HCT116 (cell line): ENCODE results near the gene ADORA3. TPM values are rescaled to one million over a fixed set of nuclear protein-coding genes. Genes with fewer than 3 reads are reported as not detected.

Source experiments
- ATAC-seq: fragments of 200-7000 bp; cut with Tn5 transposase; 2 replicates; pipeline ENCODE4 v1.9.1; 2020; ENCODE audit warnings: mild to moderate bottlenecking, moderate library complexity
- BruUV-seq: library from RNA; stranded (reverse); fragments of 400-500 nt; replicated peaks from 2 replicates; lab custom pipeline; 2021; lab: Mats Ljungman, UMichigan
- CTCF ChIA-PET: fragments of 300-600 bp; sonication (Branson Sonifier 250); formaldehyde crosslinking; loops from one replicate; lab custom pipeline; 2021; ENCODE audit warnings: antibody characterized with exemption; lab: Charles Lee
- POLR2A ChIA-PET: fragments of 300-600, 350-600 bp; sonication (Branson Sonifier 250); formaldehyde crosslinking; loops from one replicate; lab custom pipeline; 2021; ENCODE audit warnings: antibody characterized with exemption; lab: Charles Lee
- RAD21 ChIA-PET, 2 experiments: fragments of 300-600 bp; sonication (Branson Sonifier 250); formaldehyde crosslinking; loops; one replicate each; lab custom pipeline; 2023; ENCODE audit warnings: low total read pairs in 2 of 2; ENCODE audit not compliant: uncharacterized antibody in 2 of 2, unreplicated experiment in 2 of 2, low non-redundant PET in 1 of 2; lab: Charles Lee
- DNase-seq: peaks from one replicate; pipeline ENCODE4 v3.0.0-alpha.2; 2010; ENCODE audit warnings: low read depth, low spot score
- H2AFZ ChIP-seq: fragments of 200-600 bp; shearing (Covaris generic), sonication (generic); 2 replicates; pipeline ENCODE4 v1.6.1; 2017; ENCODE audit warnings: low read depth, mixed run types, mixed read lengths, antibody characterized with exemption, low read length; ENCODE audit not compliant: poor library complexity, severe bottlenecking
- H3K27ac ChIP-seq: 2 replicates; pipeline ENCODE4 v1.5.1; 2012; ENCODE audit warnings: low read depth, low read length
- H3K27me3 ChIP-seq: fragments of 200-600 bp; sonication (generic); 2 replicates; pipeline ENCODE4 v1.6.1; 2016; ENCODE audit warnings: mixed run types, low read length, mixed read lengths; ENCODE audit not compliant: insufficient read depth
- H3K36me3 ChIP-seq, 2 experiments: fragments of 200-500 bp in 1 of 2; fragments of 200-600 bp in 1 of 2; sonication (Bioruptor generic) in 1 of 2; sonication (generic) in 1 of 2; 2 replicates each; pipeline versions ENCODE4 v1.5.1 to v1.6.1; 2014 to 2016; ENCODE audit warnings: low read length in 2 of 2, inconsistent platforms in 1 of 2, mixed read lengths in 1 of 2, mixed run types in 1 of 2; ENCODE audit not compliant: insufficient read depth in 2 of 2, control insufficient read depth in 1 of 2
- H3K4me1 ChIP-seq, 2 experiments: fragments of 200-600 bp in 1 of 2; sonication (generic) in 1 of 2; 2 replicates each; pipeline versions ENCODE4 v1.5.1 to v1.6.1; 2012 to 2017; ENCODE audit warnings: low read length in 2 of 2, inconsistent platforms in 1 of 2, mild to moderate bottlenecking in 1 of 2, mixed read lengths in 1 of 2, mixed run types in 1 of 2, moderate library complexity in 1 of 2; ENCODE audit not compliant: insufficient read depth in 2 of 2, control insufficient read depth in 1 of 2
- H3K4me2 ChIP-seq: fragments of 200-600 bp; sonication (generic); 2 replicates; pipeline ENCODE4 v1.6.1; 2017; ENCODE audit warnings: mixed run types, low read length, mixed read lengths
- H3K4me3 ChIP-seq, 2 experiments: fragments of 200-600 bp in 1 of 2; sonication (generic) in 1 of 2; replicated peaks in 1 of 2; 2 replicates each; pipeline ENCODE4 v1.5.1; 2011 to 2016; ENCODE audit warnings: low read length in 2 of 2, control low read depth in 1 of 2, low read depth in 1 of 2, mild to moderate bottlenecking in 1 of 2, mixed read lengths in 1 of 2, mixed run types in 1 of 2
- H3K79me2 ChIP-seq: fragments of 200-600 bp; sonication (generic); 2 replicates; pipeline ENCODE4 v1.6.1; 2017; ENCODE audit warnings: mild to moderate bottlenecking, mixed run types, low read length, moderate library complexity, mixed read lengths; ENCODE audit not compliant: insufficient read depth
- H3K9ac ChIP-seq: fragments of 200-600 bp; sonication (generic); 2 replicates; pipeline ENCODE4 v1.6.1; 2016; ENCODE audit warnings: low read length, mixed read lengths
- H3K9me2 ChIP-seq: fragments of 200-600 bp; sonication (generic), shearing (Covaris generic); 2 replicates; pipeline ENCODE4 v1.6.1; 2017; ENCODE audit warnings: mixed run types, mild to moderate bottlenecking, moderate library complexity; ENCODE audit not compliant: insufficient read depth
- H3K9me3 ChIP-seq, 2 experiments: fragments of 200-500 bp in 1 of 2; fragments of 200-600 bp in 1 of 2; sonication (Bioruptor generic) in 1 of 2; sonication (generic) in 1 of 2; 2 replicates each; pipeline ENCODE4 v1.6.1; 2014 to 2017; ENCODE audit warnings: low read length in 2 of 2, mixed read lengths in 2 of 2, inconsistent platforms in 1 of 2, low read depth in 1 of 2, mild to moderate bottlenecking in 1 of 2, mixed run types in 1 of 2, moderate library complexity in 1 of 2; ENCODE audit not compliant: control insufficient read depth in 1 of 2, insufficient read depth in 1 of 2
- H4K20me1 ChIP-seq: fragments of 200-600 bp; sonication (generic), shearing (Covaris generic); 2 replicates; pipeline ENCODE4 v1.6.1; 2017; ENCODE audit warnings: mixed run types, mild to moderate bottlenecking, moderate library complexity; ENCODE audit not compliant: insufficient read depth
- CBX3 ChIP-seq: IDR thresholded peaks from 2 replicates; pipeline ENCODE4 v1.6.1; 2012; ENCODE audit warnings: low read depth
- CEBPB ChIP-seq: IDR thresholded peaks from 2 replicates; pipeline ENCODE4 v1.6.1; 2012; ENCODE audit warnings: low read depth
- EGR1 ChIP-seq: IDR thresholded peaks from 2 replicates; pipeline ENCODE4 v1.6.1; 2012; ENCODE audit warnings: low read depth
- EZH2 ChIP-seq: fragments of 200-600 bp; sonication (generic); IDR thresholded peaks from 2 replicates; pipeline ENCODE4 v1.6.1; 2017; ENCODE audit warnings: antibody characterized with exemption, mixed run types
- FOSL1 ChIP-seq: IDR thresholded peaks from 2 replicates; pipeline ENCODE4 v1.6.1; 2012; ENCODE audit warnings: low read depth
- JUND ChIP-seq: IDR thresholded peaks from 2 replicates; pipeline ENCODE4 v1.6.1; 2012
- POLR2A ChIP-seq: IDR thresholded peaks from 2 replicates; pipeline ENCODE4 v1.7.0; 2011; ENCODE audit warnings: borderline replicate concordance; ENCODE audit not compliant: insufficient read depth, insufficient read length; ENCODE audit errors: extremely low read depth
- SP1 ChIP-seq: IDR thresholded peaks from 2 replicates; pipeline ENCODE4 v1.6.1; 2012; ENCODE audit warnings: low read depth
- TCF7L2 ChIP-seq: IDR thresholded peaks from 2 replicates; pipeline ENCODE4 v1.7.0; 2011; ENCODE audit warnings: borderline replicate concordance, inconsistent platforms; ENCODE audit not compliant: insufficient read depth, insufficient read length; ENCODE audit errors: extremely low read depth
- YY1 ChIP-seq: IDR thresholded peaks from 2 replicates; pipeline ENCODE4 v1.6.1; 2011; ENCODE audit warnings: low read length, low read depth, moderate library complexity, mild to moderate bottlenecking; ENCODE audit not compliant: insufficient replicate concordance; ENCODE audit errors: extremely low read depth
- ZFX ChIP-seq: fragments of 450-650 bp; IDR thresholded peaks from 2 replicates; pipeline ENCODE4 v1.6.1; 2017
- intact Hi-C: fragments of 100-400 bp; cut with micrococcal nuclease; formaldehyde crosslinking; loops from 2 replicates; pipeline ENCODE4 v1.10.0; 2022
- total RNA-seq: library from RNA; stranded (reverse); gene quantifications from one replicate; pipeline ENCODE4 v1.2.1, GENCODE V29; 2021; ENCODE audit not compliant: unreplicated experiment
- TF ChIP-seq, protein P1 (sequence below): IDR thresholded peaks from 2 replicates; pipeline ENCODE4 v1.6.1; 2012
- TF ChIP-seq, protein P2 (sequence below), 3 experiments: fragments of 200-600 bp in 1 of 3; sonication (generic) in 1 of 3; IDR thresholded peaks in 2 of 3; conservative IDR thresholded peaks in 1 of 3; 2 replicates each; pipeline ENCODE4 v1.5.1; 2012 to 2017; ENCODE audit warnings: low read depth in 2 of 3, low read length in 2 of 3, antibody characterized with exemption in 1 of 3, borderline replicate concordance in 1 of 3, control low read depth in 1 of 3, mild to moderate bottlenecking in 1 of 3, mixed read lengths in 1 of 3, mixed run types in 1 of 3, moderate library complexity in 1 of 3; ENCODE audit not compliant: insufficient read depth in 1 of 3
- TF ChIP-seq, protein P3 (sequence below): IDR thresholded peaks from 2 replicates; pipeline ENCODE4 v1.6.1; 2011; ENCODE audit warnings: mild to moderate bottlenecking, low read length, moderate library complexity; ENCODE audit not compliant: insufficient replicate concordance; ENCODE audit errors: extremely low read depth
- TF ChIP-seq, protein P4 (sequence below): IDR thresholded peaks from 2 replicates; pipeline ENCODE4 v1.6.1; 2012; ENCODE audit warnings: low read depth

ADORA3 gene
- total RNA-seq, 1 experiment from 2014 or later: not detected

DNA sequence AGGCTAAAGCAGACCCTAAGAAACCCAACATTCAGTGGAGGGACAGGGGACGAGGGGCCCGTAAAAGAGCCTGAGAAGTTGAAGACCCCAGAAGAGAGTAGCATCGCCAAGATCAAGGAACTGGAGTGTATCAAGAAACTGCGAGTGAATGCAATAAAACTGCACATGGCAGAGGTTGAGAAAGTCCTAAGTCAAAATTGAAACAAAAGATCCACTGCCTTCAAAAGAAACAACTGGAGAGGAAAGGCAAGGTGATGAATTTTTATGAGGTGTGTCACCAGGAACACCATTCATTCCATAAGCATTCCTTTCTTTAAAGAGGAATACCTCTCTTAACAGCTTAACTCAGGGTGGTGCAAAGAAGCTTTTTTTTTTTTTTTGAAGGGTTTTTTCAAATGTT lies 38.3 kb upstream of the ADORA3 start:
- Histone ChIP-seq H2AFZ (peak overlapping the region; percentile 65), H3K4me3 (no peak overlapping the region), H3K4me2 (peak overlapping the region; percentile 48), H4K20me1 (no peaks in the 10 kb centered on the region), H3K27ac (no peak overlapping the region), H3K79me2 (no peaks in the 10 kb centered on the region), H3K27me3 (no peaks in the 10 kb centered on the region), H3K9ac (no peak overlapping the region), H3K36me3 (no peaks in the 10 kb centered on the region), H3K4me1 (peaks cover 0 to 19% of the 10 kb centered on the region in 2 experiments; a peak in 2 of 4 replicates), H3K9me2 (no peaks in the 10 kb centered on the region), H3K9me3 (no peaks in the 10 kb centered on the region)
- POLR2A ChIA-PET: no interaction called here
- RAD21 ChIA-PET: interaction anchor here in 1 of 2 experiments (0.6 kb wide), 1 partner anchor 78 kb away, joined by 4 read pairs; no protein-coding TSS in a partner anchor
- no peak for DNase-seq
- intact Hi-C loops: no loop called here
- TF ChIP-seq TCF7L2 (no peak), EGR1 (no peak), ZFX (no peak), YY1 (no peak), FOSL1 (no peak), POLR2A (no peak), SP1 (no peak), JUND (no peak), CEBPB (no peak), CBX3 (no peak), EZH2 (no peak)
- TF ChIP-seq, protein P1, sequence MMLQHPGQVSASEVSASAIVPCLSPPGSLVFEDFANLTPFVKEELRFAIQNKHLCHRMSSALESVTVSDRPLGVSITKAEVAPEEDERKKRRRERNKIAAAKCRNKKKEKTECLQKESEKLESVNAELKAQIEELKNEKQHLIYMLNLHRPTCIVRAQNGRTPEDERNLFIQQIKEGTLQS: no peak
- TF ChIP-seq, protein P2, sequence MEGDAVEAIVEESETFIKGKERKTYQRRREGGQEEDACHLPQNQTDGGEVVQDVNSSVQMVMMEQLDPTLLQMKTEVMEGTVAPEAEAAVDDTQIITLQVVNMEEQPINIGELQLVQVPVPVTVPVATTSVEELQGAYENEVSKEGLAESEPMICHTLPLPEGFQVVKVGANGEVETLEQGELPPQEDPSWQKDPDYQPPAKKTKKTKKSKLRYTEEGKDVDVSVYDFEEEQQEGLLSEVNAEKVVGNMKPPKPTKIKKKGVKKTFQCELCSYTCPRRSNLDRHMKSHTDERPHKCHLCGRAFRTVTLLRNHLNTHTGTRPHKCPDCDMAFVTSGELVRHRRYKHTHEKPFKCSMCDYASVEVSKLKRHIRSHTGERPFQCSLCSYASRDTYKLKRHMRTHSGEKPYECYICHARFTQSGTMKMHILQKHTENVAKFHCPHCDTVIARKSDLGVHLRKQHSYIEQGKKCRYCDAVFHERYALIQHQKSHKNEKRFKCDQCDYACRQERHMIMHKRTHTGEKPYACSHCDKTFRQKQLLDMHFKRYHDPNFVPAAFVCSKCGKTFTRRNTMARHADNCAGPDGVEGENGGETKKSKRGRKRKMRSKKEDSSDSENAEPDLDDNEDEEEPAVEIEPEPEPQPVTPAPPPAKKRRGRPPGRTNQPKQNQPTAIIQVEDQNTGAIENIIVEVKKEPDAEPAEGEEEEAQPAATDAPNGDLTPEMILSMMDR (IDR thresholded peaks at IDR 0.05 in 2 of 3, conservative IDR thresholded peaks at IDR 0.05 in 1 of 3; ENCODE audit: borderline replicate concordance in 1 of 3, insufficient read depth in 1 of 3, low read depth in 2 of 3, low read length in 2 of 3): no peak
- TF ChIP-seq, protein P3, sequence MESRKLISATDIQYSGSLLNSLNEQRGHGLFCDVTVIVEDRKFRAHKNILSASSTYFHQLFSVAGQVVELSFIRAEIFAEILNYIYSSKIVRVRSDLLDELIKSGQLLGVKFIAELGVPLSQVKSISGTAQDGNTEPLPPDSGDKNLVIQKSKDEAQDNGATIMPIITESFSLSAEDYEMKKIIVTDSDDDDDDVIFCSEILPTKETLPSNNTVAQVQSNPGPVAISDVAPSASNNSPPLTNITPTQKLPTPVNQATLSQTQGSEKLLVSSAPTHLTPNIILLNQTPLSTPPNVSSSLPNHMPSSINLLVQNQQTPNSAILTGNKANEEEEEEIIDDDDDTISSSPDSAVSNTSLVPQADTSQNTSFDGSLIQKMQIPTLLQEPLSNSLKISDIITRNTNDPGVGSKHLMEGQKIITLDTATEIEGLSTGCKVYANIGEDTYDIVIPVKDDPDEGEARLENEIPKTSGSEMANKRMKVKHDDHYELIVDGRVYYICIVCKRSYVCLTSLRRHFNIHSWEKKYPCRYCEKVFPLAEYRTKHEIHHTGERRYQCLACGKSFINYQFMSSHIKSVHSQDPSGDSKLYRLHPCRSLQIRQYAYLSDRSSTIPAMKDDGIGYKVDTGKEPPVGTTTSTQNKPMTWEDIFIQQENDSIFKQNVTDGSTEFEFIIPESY: no peak
- TF ChIP-seq, protein P4, sequence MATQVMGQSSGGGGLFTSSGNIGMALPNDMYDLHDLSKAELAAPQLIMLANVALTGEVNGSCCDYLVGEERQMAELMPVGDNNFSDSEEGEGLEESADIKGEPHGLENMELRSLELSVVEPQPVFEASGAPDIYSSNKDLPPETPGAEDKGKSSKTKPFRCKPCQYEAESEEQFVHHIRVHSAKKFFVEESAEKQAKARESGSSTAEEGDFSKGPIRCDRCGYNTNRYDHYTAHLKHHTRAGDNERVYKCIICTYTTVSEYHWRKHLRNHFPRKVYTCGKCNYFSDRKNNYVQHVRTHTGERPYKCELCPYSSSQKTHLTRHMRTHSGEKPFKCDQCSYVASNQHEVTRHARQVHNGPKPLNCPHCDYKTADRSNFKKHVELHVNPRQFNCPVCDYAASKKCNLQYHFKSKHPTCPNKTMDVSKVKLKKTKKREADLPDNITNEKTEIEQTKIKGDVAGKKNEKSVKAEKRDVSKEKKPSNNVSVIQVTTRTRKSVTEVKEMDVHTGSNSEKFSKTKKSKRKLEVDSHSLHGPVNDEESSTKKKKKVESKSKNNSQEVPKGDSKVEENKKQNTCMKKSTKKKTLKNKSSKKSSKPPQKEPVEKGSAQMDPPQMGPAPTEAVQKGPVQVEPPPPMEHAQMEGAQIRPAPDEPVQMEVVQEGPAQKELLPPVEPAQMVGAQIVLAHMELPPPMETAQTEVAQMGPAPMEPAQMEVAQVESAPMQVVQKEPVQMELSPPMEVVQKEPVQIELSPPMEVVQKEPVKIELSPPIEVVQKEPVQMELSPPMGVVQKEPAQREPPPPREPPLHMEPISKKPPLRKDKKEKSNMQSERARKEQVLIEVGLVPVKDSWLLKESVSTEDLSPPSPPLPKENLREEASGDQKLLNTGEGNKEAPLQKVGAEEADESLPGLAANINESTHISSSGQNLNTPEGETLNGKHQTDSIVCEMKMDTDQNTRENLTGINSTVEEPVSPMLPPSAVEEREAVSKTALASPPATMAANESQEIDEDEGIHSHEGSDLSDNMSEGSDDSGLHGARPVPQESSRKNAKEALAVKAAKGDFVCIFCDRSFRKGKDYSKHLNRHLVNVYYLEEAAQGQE: no peak
- no TSS peak for BruUV-seq
- ATAC-seq: peak; percentile 71; the same call in 1 of the 2 replicates
- CTCF ChIA-PET: interaction anchor here (0.6 kb wide), 1 partner anchor 33 kb away, joined by 4 read pairs; no protein-coding TSS in a partner anchor
